Ishikawa (cell line): Measurements from ENCODE around the gene F2RL3.

ENCODE experiments used
- CEBPB ChIP-seq: IDR thresholded peaks from 2 replicates; pipeline ENCODE4 v1.6.1; 2012
- CREB1 ChIP-seq: IDR thresholded peaks from 2 replicates; pipeline ENCODE4 v1.6.1; 2012; ENCODE audit warnings: low read depth
- EGR1 ChIP-seq: IDR thresholded peaks from 2 replicates; pipeline ENCODE4 v1.6.1; 2012
- EP300 ChIP-seq: IDR thresholded peaks from 2 replicates; pipeline ENCODE4 v1.6.1; 2012; ENCODE audit warnings: borderline replicate concordance
- FOXM1 ChIP-seq: IDR thresholded peaks from 2 replicates; pipeline ENCODE4 v1.6.1; 2012; ENCODE audit warnings: low read depth, borderline replicate concordance
- MAX ChIP-seq: IDR thresholded peaks from 2 replicates; pipeline ENCODE4 v1.6.1; 2012
- NFIC ChIP-seq: IDR thresholded peaks from 2 replicates; pipeline ENCODE4 v1.6.1; 2012
- RAD21 ChIP-seq: IDR thresholded peaks from 2 replicates; pipeline ENCODE4 v1.6.1; 2012; ENCODE audit warnings: low read depth
- REST ChIP-seq: IDR thresholded peaks from 2 replicates; pipeline ENCODE4 v1.6.1; 2012; ENCODE audit warnings: low read depth, mild to moderate bottlenecking
- TAF1 ChIP-seq: IDR thresholded peaks from 2 replicates; pipeline ENCODE4 v1.6.1; 2012; ENCODE audit warnings: low read depth, mild to moderate bottlenecking
- TCF12 ChIP-seq: IDR thresholded peaks from 2 replicates; pipeline ENCODE4 v1.6.1; 2012; ENCODE audit warnings: low read depth
- TEAD4 ChIP-seq: IDR thresholded peaks from 2 replicates; pipeline ENCODE4 v1.6.1; 2012
- USF1 ChIP-seq: IDR thresholded peaks from 2 replicates; pipeline ENCODE4 v1.6.1; 2012
- YY1 ChIP-seq: IDR thresholded peaks from 2 replicates; pipeline ENCODE4 v1.6.1; 2012; ENCODE audit warnings: low read depth
- ZBTB7A ChIP-seq: IDR thresholded peaks from 2 replicates; pipeline ENCODE4 v1.6.1; 2012; ENCODE audit warnings: low read depth

The F2RL3 gene

GRCh38 chr19:16880884-16881554 is 7.8 kb upstream of the F2RL3 start:
- TF ChIP-seq USF1 = no peak
- TF ChIP-seq MAX = no peak
- TF ChIP-seq FOXM1 = no peak
- TF ChIP-seq REST = no peak
- no peak for TF ChIP-seq NFIC
- no peak for TF ChIP-seq RAD21
- TF ChIP-seq TAF1 = no peak
- TF ChIP-seq CREB1 = no peak
- TF ChIP-seq EGR1 = no peak
- TF ChIP-seq ZBTB7A = no peak
- TF ChIP-seq TEAD4 = no peak
- no peak for TF ChIP-seq YY1
- no peak for TF ChIP-seq EP300
- TF ChIP-seq CEBPB = no peak
- no peak for TF ChIP-seq TCF12

- TF ChIP-seq USF1 = no peak
- no peak for TF ChIP-seq CREB1
- TF ChIP-seq NFIC = no peak
- TF ChIP-seq YY1 = no peak
- no peak for TF ChIP-seq CEBPB
- TF ChIP-seq FOXM1 = no peak
- TF ChIP-seq RAD21 = no peak
- TF ChIP-seq EGR1 = no peak
- TF ChIP-seq MAX = no peak
- no peak for TF ChIP-seq ZBTB7A
- no peak for TF ChIP-seq TEAD4
- no peak for TF ChIP-seq TAF1
Observed at GRCh38 chr19:16882146-16882545, 6.7 kb upstream of the F2RL3 start.

- TF ChIP-seq NFIC = no peak
- TF ChIP-seq TAF1 = no peak
- no peak for TF ChIP-seq TCF12
- no peak for TF ChIP-seq MAX
- no peak for TF ChIP-seq CEBPB
- TF ChIP-seq RAD21 = no peak
- no peak for TF ChIP-seq YY1
- no peak for TF ChIP-seq REST
- no peak for TF ChIP-seq ZBTB7A
- no peak for TF ChIP-seq EGR1
- TF ChIP-seq EP300 = no peak
- no peak for TF ChIP-seq FOXM1
- TF ChIP-seq CREB1 = no peak
- TF ChIP-seq TEAD4 = no peak
- no peak for TF ChIP-seq USF1
Observed at GRCh38 chr19:16883522-16883921, 5.3 kb upstream of the F2RL3 start.

GRCh38 chr19:16885166-16885565 is 3.6 kb upstream of the F2RL3 start:
- TF ChIP-seq CEBPB (no peak), REST (no peak), TEAD4 (no peak), RAD21 (no peak), TCF12 (no peak)
